Gastrocnemius medialis (tissue), 4 donors: ENCODE results near the gene FBXO42.

ENCODE experiments used
- POLR2A ChIP-seq, 2 donors: fragments of 450-650 bp; IDR thresholded peaks; one replicate each; pipeline ENCODE4 v1.6.1; 2017; ENCODE audit warnings: antibody characterized with exemption in 2 of 2, mild to moderate bottlenecking in 2 of 2, moderate library complexity in 2 of 2
- TF ChIP-seq, protein P1 (sequence below), 5 experiments: fragments of 450-650 bp in 3 of 5; fragments of 200-600 bp in 2 of 5; sonication (generic) in 2 of 5; IDR thresholded peaks in 4 of 5; conservative IDR thresholded peaks in 1 of 5; 1 replicate in 4 of 5; 2 replicates in 1 of 5; pipeline ENCODE4 v1.5.1; 2016 to 2019; ENCODE audit warnings: antibody characterized with exemption in 5 of 5, mild to moderate bottlenecking in 3 of 5, moderate library complexity in 3 of 5

DNA sequence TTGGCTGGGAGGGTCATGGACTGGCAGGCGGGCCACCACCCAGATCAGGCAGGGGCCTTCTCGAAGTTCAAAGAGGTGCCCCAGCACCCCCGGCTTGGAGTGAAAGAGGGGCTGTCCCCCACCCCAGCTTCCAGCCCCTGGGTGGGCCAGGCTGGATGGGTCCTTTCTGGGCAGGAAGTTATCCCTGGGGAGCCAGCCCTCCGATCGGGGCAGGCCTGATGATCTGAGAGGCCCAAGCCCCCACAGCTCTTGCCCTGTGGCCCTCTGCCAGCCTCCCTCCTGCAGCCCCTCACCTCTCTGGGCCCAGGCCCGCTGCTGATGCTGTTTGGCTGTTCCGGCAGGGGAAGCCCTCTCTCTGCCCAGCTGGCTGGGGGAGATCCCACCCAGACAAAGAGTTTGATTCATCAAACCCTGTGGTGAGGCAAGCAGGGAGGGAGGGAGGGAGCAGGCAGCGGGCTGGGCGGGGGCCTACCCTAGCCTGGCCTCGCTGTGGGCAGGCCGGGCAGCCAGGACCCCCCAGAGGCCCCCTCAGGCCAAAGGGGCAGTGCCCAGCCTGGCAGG is 142.4 kb downstream of the FBXO42 start:
- TF ChIP-seq, protein P1, sequence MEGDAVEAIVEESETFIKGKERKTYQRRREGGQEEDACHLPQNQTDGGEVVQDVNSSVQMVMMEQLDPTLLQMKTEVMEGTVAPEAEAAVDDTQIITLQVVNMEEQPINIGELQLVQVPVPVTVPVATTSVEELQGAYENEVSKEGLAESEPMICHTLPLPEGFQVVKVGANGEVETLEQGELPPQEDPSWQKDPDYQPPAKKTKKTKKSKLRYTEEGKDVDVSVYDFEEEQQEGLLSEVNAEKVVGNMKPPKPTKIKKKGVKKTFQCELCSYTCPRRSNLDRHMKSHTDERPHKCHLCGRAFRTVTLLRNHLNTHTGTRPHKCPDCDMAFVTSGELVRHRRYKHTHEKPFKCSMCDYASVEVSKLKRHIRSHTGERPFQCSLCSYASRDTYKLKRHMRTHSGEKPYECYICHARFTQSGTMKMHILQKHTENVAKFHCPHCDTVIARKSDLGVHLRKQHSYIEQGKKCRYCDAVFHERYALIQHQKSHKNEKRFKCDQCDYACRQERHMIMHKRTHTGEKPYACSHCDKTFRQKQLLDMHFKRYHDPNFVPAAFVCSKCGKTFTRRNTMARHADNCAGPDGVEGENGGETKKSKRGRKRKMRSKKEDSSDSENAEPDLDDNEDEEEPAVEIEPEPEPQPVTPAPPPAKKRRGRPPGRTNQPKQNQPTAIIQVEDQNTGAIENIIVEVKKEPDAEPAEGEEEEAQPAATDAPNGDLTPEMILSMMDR (IDR thresholded peaks at IDR 0.05 in 4 of 5, conservative IDR thresholded peaks at IDR 0.05 in 1 of 5): no peak
- TF ChIP-seq POLR2A (IDR thresholded peaks at IDR 0.05): no peak
